Epithelial cell of umbilical artery (primary cell): Measurements from ENCODE around the gene GNG14. TPM values are rescaled to one million over a fixed set of nuclear protein-coding genes. Genes with fewer than 3 reads are reported as not detected.

Experiments used
- total RNA-seq: library from RNA; depleted of rRNA; stranded (reverse); fragments of >200 nt; gene quantifications from 2 replicates; pipeline ENCODE4 v1.2.3, GENCODE V29; 2014

GNG14 gene
- total RNA-seq: not detected in 2 replicates

DNA sequence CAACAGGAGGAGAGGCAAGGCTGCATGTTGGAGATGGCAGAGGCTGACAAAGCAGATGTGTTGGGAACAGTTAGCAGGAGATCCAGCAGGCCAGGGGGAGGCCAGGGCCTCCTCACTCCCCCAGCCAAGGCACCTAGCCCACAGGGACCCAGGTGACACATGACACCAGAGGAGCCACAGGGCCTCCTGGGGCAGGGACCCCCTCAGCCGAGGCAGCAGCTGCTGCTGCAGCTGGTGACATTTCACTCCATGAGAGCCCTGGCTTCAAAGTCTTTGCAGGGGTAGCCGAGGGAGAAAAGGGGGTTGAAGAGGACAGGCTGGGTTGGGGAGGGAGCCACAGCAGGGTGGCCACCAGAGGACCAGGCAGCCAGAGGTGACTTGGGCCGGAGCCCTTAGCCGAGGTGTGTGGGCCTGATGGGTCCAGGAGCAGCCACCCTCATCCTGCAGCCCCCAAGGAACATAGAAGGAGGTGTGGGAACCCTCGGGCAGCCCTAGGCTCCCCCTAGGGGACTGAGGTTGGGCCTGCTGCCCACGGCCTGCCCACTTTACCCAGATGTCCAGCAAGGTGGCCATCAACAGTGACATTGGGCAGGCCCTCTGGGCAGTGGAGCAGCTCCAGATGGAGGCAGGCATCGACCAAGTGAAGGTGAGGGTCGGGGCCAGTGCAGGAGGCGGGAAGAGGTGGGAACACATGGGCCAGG is at the start of gene GNG14:
Gene GNG14, plus strand, starts transcription at position 503 of the 701 bp plus-strand sequence. Its CDS starts 51 bp downstream, at position 554.

GRCh38 chr19:12666265-12667048 is 21.3 kb upstream of the GNG14 start, which contains the start of the genes MAN2B1 and WDR83:
TSS of gene MAN2B1 (minus strand) at chr19:12666742. CDS start at chr19:12666701, 41 bp downstream.
TSS of gene WDR83 (plus strand) at chr19:12666807. CDS start at chr19:12669791, 2,984 bp downstream.

GRCh38 chr19:12681074-12681987 is 6.5 kb upstream of the GNG14 start, which contains the start of gene DHPS:
TSS of gene DHPS (minus strand) at chr19:12681880. CDS start at chr19:12681766, 114 bp downstream.

DNA sequence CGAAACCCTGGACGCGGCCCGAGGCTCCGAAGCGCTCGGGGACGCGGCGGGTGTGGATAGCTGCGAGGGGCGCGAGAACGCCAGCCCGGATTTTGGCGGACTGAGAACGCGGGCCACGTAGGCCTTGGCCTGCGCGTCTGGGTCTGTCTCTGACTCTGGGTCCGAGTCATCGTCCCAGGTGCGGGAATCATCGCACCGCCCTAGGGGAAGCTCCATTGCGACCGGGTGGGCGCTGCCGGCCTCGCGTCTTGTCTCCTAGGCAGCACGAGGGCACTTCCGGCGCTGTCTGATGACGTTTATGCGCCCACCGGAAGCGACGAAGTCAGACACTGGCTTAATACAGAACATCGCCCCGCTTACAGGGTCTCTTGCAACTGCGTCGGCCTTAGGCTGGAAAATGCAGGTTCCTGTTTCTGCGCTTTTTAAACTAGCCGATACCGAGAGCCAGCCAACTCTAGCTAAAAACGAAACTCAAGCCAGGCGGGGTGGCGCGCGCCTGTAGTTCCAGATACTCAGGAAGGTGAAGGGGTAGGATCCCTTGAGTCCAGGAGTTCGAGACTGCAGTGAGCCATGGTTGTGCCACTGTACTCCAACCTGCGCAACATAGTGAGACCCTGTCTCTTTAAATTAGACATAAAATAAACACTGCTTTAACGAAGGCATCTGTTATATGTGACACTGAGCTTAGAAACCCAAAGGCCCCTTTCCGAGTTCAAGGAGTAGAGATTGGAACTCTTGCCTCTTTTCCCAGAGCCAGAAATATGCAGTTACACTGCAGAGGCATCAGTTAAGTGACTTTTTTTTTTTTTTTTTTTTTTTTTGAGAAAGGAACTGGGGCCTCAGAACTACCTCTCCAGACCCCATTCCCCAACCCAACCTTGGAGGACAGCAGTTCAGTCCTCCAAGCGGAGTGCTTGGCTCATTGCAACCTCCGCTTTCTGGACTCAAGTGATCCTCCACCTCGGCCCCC is 8.9 kb downstream of the GNG14 start, which contains the start of gene FBXW9:
Gene FBXW9, minus strand, starts transcription at position 266 of the 970 bp plus-strand sequence. Its CDS starts 50 bp downstream, at position 216.

DNA sequence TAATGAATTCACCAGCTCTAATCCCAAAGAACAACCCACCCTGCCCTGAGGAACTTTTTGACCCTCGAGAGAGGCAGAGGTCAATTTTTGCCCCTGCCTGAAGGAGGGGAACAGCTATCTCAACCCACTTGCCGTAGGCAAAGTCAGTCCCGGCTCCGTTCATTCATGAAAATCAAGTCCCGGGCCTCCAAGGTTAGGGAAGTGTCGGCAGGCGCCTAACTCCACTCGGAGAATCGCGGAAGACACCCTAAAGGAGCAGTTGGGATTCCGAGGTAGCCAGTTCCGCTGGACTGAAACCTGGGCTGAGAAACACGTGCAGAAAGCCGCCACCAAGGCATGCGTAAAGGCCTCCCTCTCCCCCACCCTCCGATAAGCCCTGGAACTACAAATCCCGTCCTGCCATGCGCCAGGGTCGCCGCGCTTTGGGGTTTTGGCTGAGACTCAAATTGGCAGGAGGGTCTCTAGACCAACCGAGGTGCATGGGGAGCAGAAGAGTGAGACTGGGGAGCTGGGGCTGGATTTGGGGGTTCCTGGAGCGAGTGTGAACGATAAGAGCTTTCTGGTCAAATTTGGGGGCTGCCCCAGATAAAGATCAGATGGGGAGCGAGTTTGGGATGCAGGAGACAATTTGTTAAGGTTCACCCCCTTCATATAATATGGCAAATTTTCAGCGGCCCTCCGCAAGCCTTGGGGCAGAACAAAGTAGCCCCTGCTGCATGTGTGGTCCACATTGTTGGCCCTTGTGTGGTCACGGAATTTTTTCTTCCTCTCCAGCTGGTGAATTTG is 36.0 kb downstream of the GNG14 start, which contains the start of gene TNPO2:
Gene TNPO2, minus strand, starts transcription at position 292 of the 786 bp plus-strand sequence. CDS start 2,955 bp downstream, outside the sequence.

GRCh38 chr19:12736995-12737834 is 49.4 kb downstream of the GNG14 start, which contains the start of gene GET3:
TSS of gene GET3 (plus strand) at chr19:12737497. CDS start at chr19:12737506, 9 bp downstream.

Other genes with a start within 250 kb of the GNG14 start
- gene ZNF443, start 247.0 kb upstream of the GNG14 start, total RNA-seq: 3.6 and 5.6 TPM in 2 replicates
- gene ZNF709, start 203.2 kb upstream of the GNG14 start, total RNA-seq: 2.3 and 4.6 TPM in 2 replicates
- gene ZNF564, start 136.5 kb upstream of the GNG14 start, total RNA-seq: 6.2 and 8.2 TPM in 2 replicates
- gene ZNF490, start 77.2 kb upstream of the GNG14 start, total RNA-seq: 4.5 and 7.8 TPM in 2 replicates
- 10.8 and 14.9 TPM in 2 replicates for gene ZNF791, start 77.1 kb upstream of the GNG14 start, total RNA-seq
- gene MAN2B1, start 21.3 kb upstream of the GNG14 start, total RNA-seq: 20.5 and 24.0 TPM in 2 replicates
- 8.8 and 9.6 TPM in 2 replicates for gene WDR83, start 21.2 kb upstream of the GNG14 start, total RNA-seq
- 59.4 and 60.9 TPM in 2 replicates for gene DHPS, start 6.1 kb upstream of the GNG14 start, total RNA-seq
- gene FBXW9, start 8.6 kb downstream of the GNG14 start, total RNA-seq: 7.0 and 14.6 TPM in 2 replicates
- gene TNPO2, start 35.9 kb downstream of the GNG14 start, total RNA-seq: 17.2 and 23.4 TPM in 2 replicates
- 143 and 162 TPM in 2 replicates for gene TRIR, start 46.7 kb downstream of the GNG14 start, total RNA-seq
- 89.0 and 108 TPM in 2 replicates for gene GET3, start 49.5 kb downstream of the GNG14 start, total RNA-seq
- gene BEST2, start 63.8 kb downstream of the GNG14 start, total RNA-seq: not detected in 2 replicates
- 7.1 and 8.5 TPM in 2 replicates for gene HOOK2, start 87.6 kb downstream of the GNG14 start, total RNA-seq
- gene JUNB, start 103.5 kb downstream of the GNG14 start, total RNA-seq: 48.3 and 73.4 TPM in 2 replicates
- 258 and 276 TPM in 2 replicates for gene PRDX2, start 113.8 kb downstream of the GNG14 start, total RNA-seq
- not detected in 2 replicates for gene THSD8, start 114.1 kb downstream of the GNG14 start, total RNA-seq
- gene RNASEH2A, start 118.6 kb downstream of the GNG14 start, total RNA-seq: 35.4 and 36.8 TPM in 2 replicates
- not detected in 2 replicates for gene RTBDN, start 146.6 kb downstream of the GNG14 start, total RNA-seq
- under 0.01 and 0.65 TPM in 2 replicates for gene MAST1, start 150.5 kb downstream of the GNG14 start, total RNA-seq
- 15.6 and 21.4 TPM in 2 replicates for gene DNASE2, start 193.5 kb downstream of the GNG14 start, total RNA-seq
- under 0.01 TPM in 1 of 2 replicates, not detected in the other for gene KLF1, start 199.2 kb downstream of the GNG14 start, total RNA-seq
- 48.1 and 50.6 TPM in 2 replicates for gene GCDH, start 203.2 kb downstream of the GNG14 start, total RNA-seq
- gene SYCE2, start 231.3 kb downstream of the GNG14 start, total RNA-seq: 0.30 and 0.32 TPM in 2 replicates
- 60.1 and 63.2 TPM in 2 replicates for gene FARSA, start 245.7 kb downstream of the GNG14 start, total RNA-seq